Measurements from ENCODE around the gene GRID1. TPM values are rescaled to one million over a fixed set of nuclear protein-coding genes. Genes with fewer than 3 reads are reported as not detected.

GRID1 gene
- total RNA-seq, 1 experiment from 2014 or later = 5.6 TPM

DNA sequence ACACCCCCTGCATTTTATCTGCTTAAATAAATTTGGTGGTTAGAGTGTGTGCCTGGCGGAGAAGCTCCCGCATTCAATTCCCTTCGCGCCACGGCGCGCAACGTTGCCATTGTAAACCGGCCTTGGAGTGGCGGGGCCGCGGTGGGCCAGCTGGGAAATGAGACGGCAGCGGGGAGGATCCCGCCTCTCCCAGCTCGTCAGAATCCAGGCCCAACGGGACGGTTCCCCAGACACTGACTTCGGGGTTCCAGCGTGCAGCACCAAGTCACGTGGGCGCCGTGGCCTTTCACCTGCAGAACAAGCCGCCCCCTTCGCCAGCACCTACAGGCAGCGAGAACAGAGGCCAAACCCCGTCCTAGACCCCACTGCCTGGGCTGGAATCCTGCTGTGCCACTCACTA lies 103.4 kb downstream of the GRID1 start:
- ChIA-PET CTCF (no interaction called here), POLR2A (no interaction called here), RAD21 (ENCODE audit: low non-redundant PET in 1 of 2, low total read pairs in 2 of 2, uncharacterized antibody in 2 of 2, unreplicated experiment in 2 of 2) (no interaction called here)
- no peak overlapping the region for H2AFZ ChIP-seq (ENCODE audit: low read depth, low read length, poor library complexity, severe bottlenecking)
- TF ChIP-seq ELF1 (IDR thresholded peaks at IDR 0.05; ENCODE audit: borderline replicate concordance, low read depth) (no peak), POLR2AphosphoS5 (IDR thresholded peaks at IDR 0.05; ENCODE audit: low read depth, low read length) (no peak), CEBPB (IDR thresholded peaks at IDR 0.05; ENCODE audit: low read depth) (no peak), JUND (IDR thresholded peaks at IDR 0.05) (no peak)
- ATAC-seq (no peak), DNase-seq (ENCODE audit: low read depth, low spot score) (no peak)
- no peaks in the 10 kb centered on the region for H4K20me1 ChIP-seq (ENCODE audit: insufficient read depth)
- H3K27ac ChIP-seq (ENCODE audit: low read depth, low read length) = no peak overlapping the region
- H3K79me2 ChIP-seq (ENCODE audit: insufficient read depth, low read length) = no peaks in the 10 kb centered on the region
- no peaks in the 10 kb centered on the region for H3K36me3 ChIP-seq (ENCODE audit: control insufficient read depth in 1 of 2, insufficient read depth in 2 of 2, low read length in 2 of 2)
- intact Hi-C loops (cut with micrococcal nuclease) = loop anchor here (2.0 to 5.0 kb wide), 2 partner anchors 112 to 324 kb away; no protein-coding TSS in a partner anchor
- no peaks in the 10 kb centered on the region for H3K9me3 ChIP-seq (ENCODE audit: control insufficient read depth in 1 of 2, insufficient read depth in 1 of 2, low read depth in 1 of 2, low read length in 2 of 2)
- no peak overlapping the region for H3K4me3 ChIP-seq (replicated peaks in 1 of 2; ENCODE audit: low read depth in 1 of 2, low read length in 2 of 2)
- H3K9ac ChIP-seq (ENCODE audit: low read length) = no peak overlapping the region
- no peak overlapping the region for H3K4me2 ChIP-seq (ENCODE audit: low read length)
- H3K9me2 ChIP-seq (ENCODE audit: insufficient read depth) = no peaks in the 10 kb centered on the region
- no peaks in the 10 kb centered on the region for H3K27me3 ChIP-seq (ENCODE audit: insufficient read depth, low read length)
- peaks cover 0 to 8% of the 10 kb centered on the region in 2 experiments; a peak in 2 of 4 replicates for H3K4me1 ChIP-seq (ENCODE audit: control insufficient read depth in 1 of 2, insufficient read depth in 2 of 2, low read length in 2 of 2)
- BruUV-seq (replicated peaks) = no TSS peak

DNA sequence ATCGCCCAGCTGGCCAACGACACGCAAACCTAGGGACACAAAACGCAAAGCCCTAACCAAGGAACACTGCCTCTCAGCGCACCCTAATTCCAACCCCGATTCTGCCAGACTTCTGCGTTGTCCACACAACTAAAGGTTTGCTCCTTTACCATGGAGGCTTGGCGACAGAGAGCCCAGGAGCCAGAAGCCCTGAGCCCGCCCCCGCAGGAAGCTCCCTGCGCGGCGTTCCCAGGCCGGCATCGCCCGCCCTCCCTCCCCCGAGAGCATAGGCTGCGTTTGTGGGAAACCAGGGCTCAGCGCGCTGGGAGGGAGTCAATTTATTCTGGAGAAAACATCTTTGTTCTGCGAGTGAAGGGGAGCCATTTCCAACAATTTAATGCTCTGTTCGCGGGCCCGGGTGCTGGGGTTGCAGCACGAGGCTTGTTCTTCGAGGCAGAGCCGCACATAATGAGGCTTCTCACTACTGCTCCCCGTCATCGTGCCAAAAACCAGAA lies 103.9 kb downstream of the GRID1 start:
- no peaks in the 10 kb centered on the region for H3K79me2 ChIP-seq (ENCODE audit: insufficient read depth, low read length)
- no peak overlapping the region for H3K27ac ChIP-seq (ENCODE audit: low read depth, low read length)
- no peaks in the 10 kb centered on the region for H3K9me2 ChIP-seq (ENCODE audit: insufficient read depth)
- no peak overlapping the region for H3K9ac ChIP-seq (ENCODE audit: low read length)
- H3K4me2 ChIP-seq (ENCODE audit: low read length) = no peak overlapping the region
- H4K20me1 ChIP-seq (ENCODE audit: insufficient read depth) = no peaks in the 10 kb centered on the region
- no peak overlapping the region for H3K4me3 ChIP-seq (replicated peaks in 1 of 2; ENCODE audit: low read depth in 1 of 2, low read length in 2 of 2)
- no peaks in the 10 kb centered on the region for H3K27me3 ChIP-seq (ENCODE audit: insufficient read depth, low read length)
- no peak overlapping the region for H2AFZ ChIP-seq (ENCODE audit: low read depth, low read length, poor library complexity, severe bottlenecking)
- TF ChIP-seq, protein P1, sequence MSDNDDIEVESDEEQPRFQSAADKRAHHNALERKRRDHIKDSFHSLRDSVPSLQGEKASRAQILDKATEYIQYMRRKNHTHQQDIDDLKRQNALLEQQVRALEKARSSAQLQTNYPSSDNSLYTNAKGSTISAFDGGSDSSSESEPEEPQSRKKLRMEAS (IDR thresholded peaks at IDR 0.05) = no peak
- TF ChIP-seq SRF (IDR thresholded peaks at IDR 0.05; ENCODE audit: low read depth) = no peak
- TF ChIP-seq YY1 (IDR thresholded peaks at IDR 0.05; ENCODE audit: extremely low read depth, insufficient replicate concordance, low read depth, low read length) = no peak
- TF ChIP-seq SIN3A (IDR thresholded peaks at IDR 0.05; ENCODE audit: low read depth) = no peak
- BruUV-seq (replicated peaks) = no TSS peak
- ChIA-PET POLR2A (no interaction called here), RAD21 (ENCODE audit: low non-redundant PET in 1 of 2, low total read pairs in 2 of 2, uncharacterized antibody in 2 of 2, unreplicated experiment in 2 of 2) (no interaction called here), CTCF (interaction anchor here (1.3 kb wide), 1 partner anchor 10 kb away, joined by 4 read pairs; no protein-coding TSS in a partner anchor)
- H3K36me3 ChIP-seq (ENCODE audit: control insufficient read depth in 1 of 2, insufficient read depth in 2 of 2, low read length in 2 of 2) = no peaks in the 10 kb centered on the region
- DNase-seq (ENCODE audit: low read depth, low spot score) = no peak
- intact Hi-C loops (cut with micrococcal nuclease) = loop anchor here (2.0 to 5.0 kb wide), 2 partner anchors 112 to 325 kb away; no protein-coding TSS in a partner anchor
- H3K9me3 ChIP-seq (ENCODE audit: control insufficient read depth in 1 of 2, insufficient read depth in 1 of 2, low read depth in 1 of 2, low read length in 2 of 2) = no peaks in the 10 kb centered on the region
- no peak for ATAC-seq
- H3K4me1 ChIP-seq (ENCODE audit: control insufficient read depth in 1 of 2, insufficient read depth in 2 of 2, low read length in 2 of 2) = peaks cover 0 to 8% of the 10 kb centered on the region in 2 experiments; a peak in 2 of 4 replicates

Measured in HCT116 (cell line).